Prostate gland (tissue), 2 donors: Measurements from ENCODE around the gene OLFM2. TPM values are rescaled to one million over a fixed set of nuclear protein-coding genes. Genes with fewer than 3 reads are reported as not detected.

ENCODE experiments used
- DNase-seq: peaks from one replicate; pipeline ENCODE4 v3.0.0-alpha.2; 2019; ENCODE audit warnings: low spot score
- H3K27ac ChIP-seq, 2 donors: fragments of 200-600 bp; sonication (generic); 2 replicates each; pipeline ENCODE4 v1.5.1; 2017 to 2019
- H3K27me3 ChIP-seq: fragments of 200-600 bp; sonication (generic); replicated peaks from 2 replicates; pipeline ENCODE4 v1.5.1; 2019; ENCODE audit not compliant: insufficient read depth
- H3K36me3 ChIP-seq, 2 donors: fragments of 200-600 bp; sonication (generic); 1 replicate in 1 of 2; 2 replicates in 1 of 2; pipeline versions ENCODE4 v1.5.1 to v1.8.1; 2017 to 2019
- H3K4me1 ChIP-seq: fragments of 200-600 bp; sonication (generic); replicated peaks from 2 replicates; pipeline ENCODE4 v1.5.1; 2019
- H3K4me3 ChIP-seq, 2 donors: fragments of 200-600 bp; sonication (generic); 2 replicates each; pipeline ENCODE4 v1.5.1; 2017 to 2019
- H3K9me3 ChIP-seq: fragments of 200-600 bp; sonication (generic); 2 replicates; pipeline ENCODE4 v1.5.1; 2017
- POLR2A ChIP-seq: fragments of 450-650 bp; IDR thresholded peaks from one replicate; pipeline ENCODE4 v1.6.1; 2016; ENCODE audit warnings: antibody characterized with exemption, mild to moderate bottlenecking
- POLR2AphosphoS5 ChIP-seq: sonication (generic); formaldehyde crosslinking; IDR thresholded peaks from one replicate; pipeline ENCODE4 v1.6.1; 2017; ENCODE audit warnings: antibody characterized with exemption
- WGBS: methylation state at CpG from one replicate; pipeline ENCODE4 v1.1.5; 2018; 5-methylcytosine and 5-hydroxymethylcytosine counted together
- intact Hi-C: fragments of 100-400 bp; cut with DNase I; formaldehyde crosslinking; loops from one replicate; pipeline ENCODE4 v1.14.2; 2022
- total RNA-seq, 2 donors: library from RNA; depleted of rRNA; stranded (reverse); fragments of >200 nt; gene quantifications; one replicate each; pipeline ENCODE4 v1.1.0, GENCODE V29; 2016
- TF ChIP-seq, protein P1 (sequence below), 4 experiments: fragments of 200-600 bp in 2 of 4; fragments of 450-650 bp in 2 of 4; sonication (generic) in 2 of 4; IDR thresholded peaks; 1 replicate in 3 of 4; 2 replicates in 1 of 4; pipeline ENCODE4 v1.5.1; 2016 to 2019; ENCODE audit warnings: antibody characterized with exemption in 4 of 4, mild to moderate bottlenecking in 2 of 4, moderate library complexity in 2 of 4

The OLFM2 gene
- total RNA-seq, 2 donors from 2014 or later = 10.6 to 19.5 TPM

- DNase-seq = peak; percentile 99
- intact Hi-C loops = no loop called here
- peak; percentile 91 for TF ChIP-seq POLR2AphosphoS5
- TF ChIP-seq POLR2A = no peak
- TF ChIP-seq, protein P1, sequence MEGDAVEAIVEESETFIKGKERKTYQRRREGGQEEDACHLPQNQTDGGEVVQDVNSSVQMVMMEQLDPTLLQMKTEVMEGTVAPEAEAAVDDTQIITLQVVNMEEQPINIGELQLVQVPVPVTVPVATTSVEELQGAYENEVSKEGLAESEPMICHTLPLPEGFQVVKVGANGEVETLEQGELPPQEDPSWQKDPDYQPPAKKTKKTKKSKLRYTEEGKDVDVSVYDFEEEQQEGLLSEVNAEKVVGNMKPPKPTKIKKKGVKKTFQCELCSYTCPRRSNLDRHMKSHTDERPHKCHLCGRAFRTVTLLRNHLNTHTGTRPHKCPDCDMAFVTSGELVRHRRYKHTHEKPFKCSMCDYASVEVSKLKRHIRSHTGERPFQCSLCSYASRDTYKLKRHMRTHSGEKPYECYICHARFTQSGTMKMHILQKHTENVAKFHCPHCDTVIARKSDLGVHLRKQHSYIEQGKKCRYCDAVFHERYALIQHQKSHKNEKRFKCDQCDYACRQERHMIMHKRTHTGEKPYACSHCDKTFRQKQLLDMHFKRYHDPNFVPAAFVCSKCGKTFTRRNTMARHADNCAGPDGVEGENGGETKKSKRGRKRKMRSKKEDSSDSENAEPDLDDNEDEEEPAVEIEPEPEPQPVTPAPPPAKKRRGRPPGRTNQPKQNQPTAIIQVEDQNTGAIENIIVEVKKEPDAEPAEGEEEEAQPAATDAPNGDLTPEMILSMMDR (IDR thresholded peaks at IDR 0.05) = peak; percentile 44 to 93 (median 75)
- peaks cover 12% of the 10 kb centered on the region for H3K4me1 ChIP-seq
- peak within 1 kb of the TSS; percentile 78 to 92 for H3K4me3 ChIP-seq
- H3K36me3 ChIP-seq = peaks cover 0 to 4% of the 10 kb centered on the region in 2 donors
- no peaks in the 10 kb centered on the region for H3K9me3 ChIP-seq
- H3K27me3 ChIP-seq = no peaks in the 10 kb centered on the region
- peak within 1 kb of the TSS; percentile 72 for H3K27ac ChIP-seq
- WGBS = under 1% methylated on average over 55 of the region's 73 CpGs
Observed at GRCh38 chr19:9834726-9835506, 101.4 kb downstream of the OLFM2 start, which contains the start of gene PIN1. Gene PIN1, plus strand, starts transcription at chr19:9835318. Its CDS starts 27 bp downstream, at chr19:9835345.

DNA sequence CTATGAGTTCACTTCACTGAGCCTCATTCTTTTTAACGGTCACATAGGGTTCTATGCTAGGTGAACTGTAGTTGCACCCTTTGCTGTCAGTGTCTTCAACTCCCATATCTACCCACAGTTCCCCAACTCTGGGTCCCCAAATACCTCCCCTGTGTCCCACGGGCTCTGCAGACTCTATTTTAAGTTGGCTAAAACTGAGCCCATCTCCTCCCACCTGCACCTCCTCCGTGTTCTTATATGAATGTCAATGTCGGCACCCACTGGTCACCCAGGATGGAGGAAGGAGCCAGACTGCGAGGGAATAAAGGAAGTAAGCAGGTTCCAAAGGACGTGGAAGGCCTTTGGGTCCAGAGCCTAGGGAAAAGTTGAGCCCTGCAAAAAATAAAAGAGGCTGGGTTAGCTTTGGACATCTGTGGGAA lies 102.0 kb downstream of the OLFM2 start:
- Histone ChIP-seq H3K27me3 (no peaks in the 10 kb centered on the region), H3K4me1 (peaks cover 12% of the 10 kb centered on the region), H3K27ac (peak overlapping the region; percentile 55 to 72), H3K9me3 (no peaks in the 10 kb centered on the region), H3K4me3 (peak overlapping the region; percentile 78 to 92), H3K36me3 (peaks cover 0 to 10% of the 10 kb centered on the region in 2 donors)
- TF ChIP-seq POLR2AphosphoS5 = no peak
- TF ChIP-seq, protein P1 (IDR thresholded peaks at IDR 0.05) = no peak
- no peak for DNase-seq
- WGBS = 66% methylated on average over 6 of the region's 6 CpGs
- intact Hi-C loops = no loop called here

DNA sequence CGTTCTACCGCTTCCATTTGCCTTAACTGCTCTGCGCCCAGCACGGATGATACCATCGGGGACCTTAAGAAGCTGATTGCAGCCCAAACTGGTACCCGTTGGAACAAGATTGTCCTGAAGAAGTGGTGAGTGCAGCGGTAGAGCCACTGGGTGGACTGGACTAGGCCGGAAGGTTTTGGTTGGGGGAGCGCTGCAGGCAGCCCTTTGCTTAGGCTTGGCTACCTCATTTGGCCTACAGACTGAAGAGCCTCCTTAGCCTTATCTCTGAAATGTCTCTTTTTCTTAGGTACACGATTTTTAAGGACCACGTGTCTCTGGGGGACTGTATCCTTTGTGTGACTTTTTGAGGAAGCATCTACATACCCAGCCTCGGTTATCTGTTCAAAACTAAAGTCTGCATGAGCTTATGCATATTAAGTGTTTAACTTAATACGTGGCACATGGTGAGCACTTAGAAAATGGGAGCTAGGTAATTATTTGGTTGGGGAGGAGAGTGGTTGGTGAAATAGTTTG lies 107.7 kb downstream of the OLFM2 start:
- Histone ChIP-seq H3K27ac (peak overlapping the region; percentile 81 to 88), H3K36me3 (peaks cover 0 to 10% of the 10 kb centered on the region in 2 donors), H3K4me1 (peaks cover 7% of the 10 kb centered on the region), H3K9me3 (no peaks in the 10 kb centered on the region), H3K27me3 (no peaks in the 10 kb centered on the region), H3K4me3 (peak overlapping the region; percentile 93 to 94)
- WGBS = 21% methylated on average over 13 of the region's 13 CpGs
- no peak for DNase-seq
- no peak for TF ChIP-seq POLR2AphosphoS5
- TF ChIP-seq, protein P1 (IDR thresholded peaks at IDR 0.05) = no peak
- TF ChIP-seq POLR2A = no peak
- intact Hi-C loops = no loop called here

DNA sequence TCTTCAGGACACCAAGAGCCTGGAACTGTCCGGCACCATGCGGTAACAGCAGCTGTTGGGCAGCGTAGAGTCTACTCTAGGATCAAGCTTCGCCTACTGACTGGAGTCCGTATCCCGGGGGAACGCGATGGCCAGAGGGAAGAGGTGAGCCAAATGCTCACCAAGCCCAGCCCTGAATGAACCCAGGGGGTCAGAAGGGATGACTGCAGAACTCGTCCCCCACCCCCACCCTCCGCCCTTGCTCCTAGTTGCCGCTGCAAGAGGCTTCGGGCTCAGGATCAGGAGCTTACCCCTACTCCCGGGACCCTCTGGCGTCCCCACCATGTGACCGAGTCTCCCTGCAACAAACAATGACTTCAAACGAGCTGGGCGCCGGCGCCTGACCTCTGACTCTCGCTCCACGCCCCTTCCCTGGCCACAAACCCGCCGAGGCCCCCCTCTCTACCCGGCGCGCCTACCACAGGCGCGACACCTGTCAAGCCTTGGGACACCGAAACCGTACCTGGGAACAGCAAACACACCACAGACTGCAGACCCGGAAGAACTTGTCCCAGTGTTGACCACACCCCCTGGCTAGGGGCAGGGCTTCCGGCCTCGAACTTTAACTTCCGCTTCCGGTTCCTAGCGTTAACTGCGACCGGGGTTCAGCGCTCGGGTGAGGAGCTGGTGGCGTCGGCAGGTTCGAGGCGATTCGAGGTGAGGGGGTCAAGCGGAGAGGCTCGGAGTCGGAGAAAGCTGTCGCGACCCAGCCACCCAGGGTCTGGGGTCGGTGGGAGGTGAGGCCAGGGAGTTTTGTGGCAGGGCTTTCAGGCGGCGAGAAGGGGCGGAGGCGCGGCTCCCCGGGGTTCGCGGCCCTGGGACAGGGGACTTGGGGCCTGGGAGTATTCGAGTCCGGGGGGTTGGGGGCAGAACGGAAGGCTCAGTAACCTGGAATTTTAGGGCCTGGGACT lies 108.8 kb downstream of the OLFM2 start, which contains the start of gene UBL5:
Gene UBL5, plus strand, starts transcription at position 630 of the 950 bp plus-strand sequence. CDS start 420 bp downstream, outside the sequence.
- TF ChIP-seq POLR2AphosphoS5 (peak; percentile 98), POLR2A (peak; percentile 77)
- TF ChIP-seq, protein P1 (IDR thresholded peaks at IDR 0.05) = no peak
- Histone ChIP-seq H3K36me3 (peaks cover 0 to 10% of the 10 kb centered on the region in 2 donors), H3K27me3 (no peaks in the 10 kb centered on the region), H3K4me3 (peak within 1 kb of the TSS; percentile 93 to 94), H3K4me1 (peaks cover 7% of the 10 kb centered on the region), H3K9me3 (no peaks in the 10 kb centered on the region), H3K27ac (peak within 1 kb of the TSS; percentile 81 to 88)
- intact Hi-C loops = no loop called here
- peak; percentile 85 for DNase-seq
- under 1% methylated on average over 62 of the region's 62 CpGs for WGBS
